ENCODE measurements around the gene LILRB1.

DNA sequence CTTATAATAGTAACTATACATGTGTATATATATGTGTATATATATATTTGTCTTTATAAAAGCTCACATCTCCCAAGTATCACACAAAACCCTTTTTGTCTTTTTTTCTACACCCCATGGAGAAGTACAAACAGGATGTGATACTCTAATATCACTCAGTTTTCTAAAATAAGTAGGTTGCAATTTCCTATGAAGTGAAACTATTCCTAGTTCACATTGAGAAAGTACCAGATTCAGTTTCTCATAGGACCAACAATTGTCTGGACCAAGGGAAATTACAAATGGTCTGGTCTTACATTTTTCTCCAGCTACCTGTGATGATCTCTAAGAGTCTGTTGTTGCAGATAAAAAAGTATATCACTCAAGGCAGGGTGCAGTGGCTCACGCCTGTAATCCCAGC lies 17.9 kb upstream of the LILRB1 start:
- TF ChIP-seq, protein P1, sequence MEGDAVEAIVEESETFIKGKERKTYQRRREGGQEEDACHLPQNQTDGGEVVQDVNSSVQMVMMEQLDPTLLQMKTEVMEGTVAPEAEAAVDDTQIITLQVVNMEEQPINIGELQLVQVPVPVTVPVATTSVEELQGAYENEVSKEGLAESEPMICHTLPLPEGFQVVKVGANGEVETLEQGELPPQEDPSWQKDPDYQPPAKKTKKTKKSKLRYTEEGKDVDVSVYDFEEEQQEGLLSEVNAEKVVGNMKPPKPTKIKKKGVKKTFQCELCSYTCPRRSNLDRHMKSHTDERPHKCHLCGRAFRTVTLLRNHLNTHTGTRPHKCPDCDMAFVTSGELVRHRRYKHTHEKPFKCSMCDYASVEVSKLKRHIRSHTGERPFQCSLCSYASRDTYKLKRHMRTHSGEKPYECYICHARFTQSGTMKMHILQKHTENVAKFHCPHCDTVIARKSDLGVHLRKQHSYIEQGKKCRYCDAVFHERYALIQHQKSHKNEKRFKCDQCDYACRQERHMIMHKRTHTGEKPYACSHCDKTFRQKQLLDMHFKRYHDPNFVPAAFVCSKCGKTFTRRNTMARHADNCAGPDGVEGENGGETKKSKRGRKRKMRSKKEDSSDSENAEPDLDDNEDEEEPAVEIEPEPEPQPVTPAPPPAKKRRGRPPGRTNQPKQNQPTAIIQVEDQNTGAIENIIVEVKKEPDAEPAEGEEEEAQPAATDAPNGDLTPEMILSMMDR (IDR thresholded peaks at IDR 0.05): no peak
- no peak for TF ChIP-seq POLR2A (IDR thresholded peaks at IDR 0.05)

Measured in lower leg skin (tissue), 3 donors.